ENCODE measurements around the gene COG2. TPM values are rescaled to one million over a fixed set of nuclear protein-coding genes. Genes with fewer than 3 reads are reported as not detected.

The COG2 gene
- total and polyA plus RNA-seq, 2 of the 8 experiments (the other 6 are each of a cell fraction or from before 2014, with no cell fraction given): 10.3 to 36.7 TPM

DNA sequence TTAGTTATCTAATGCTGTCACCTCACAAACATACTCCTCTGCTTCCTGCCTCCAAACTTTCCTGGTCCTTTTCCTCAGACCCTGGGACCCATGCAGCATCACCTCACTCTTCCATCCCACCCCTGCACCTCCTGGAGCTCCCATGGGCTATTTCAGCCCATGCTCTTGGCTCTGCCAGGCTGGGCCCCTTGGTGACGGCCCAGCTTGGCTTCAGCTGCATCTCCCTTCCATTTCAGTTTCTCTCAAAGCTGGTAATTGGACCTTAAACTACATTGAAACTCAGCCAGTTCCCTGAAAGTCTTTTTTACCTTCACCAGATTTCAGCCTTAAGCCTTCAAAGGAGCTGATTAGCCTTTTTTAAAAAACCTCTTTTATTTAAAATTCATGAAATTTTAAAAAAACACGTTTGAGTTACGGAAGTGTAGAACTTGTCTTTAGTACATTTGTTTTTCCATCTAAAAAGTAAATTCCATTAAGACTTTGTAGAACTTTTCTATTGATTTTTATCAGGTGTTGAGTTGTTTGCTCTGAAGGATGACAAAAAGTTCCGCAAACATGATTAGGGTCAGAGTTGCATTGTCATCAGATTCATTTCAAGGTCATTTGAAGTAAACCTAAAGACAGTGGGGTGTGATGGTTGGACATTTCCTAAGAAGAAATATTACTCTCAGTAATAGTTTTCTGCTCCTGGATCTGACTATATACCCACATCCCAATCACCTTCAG, 38.2 kb downstream of the COG2 start:
- Histone ChIP-seq H4K5ac (ENCODE audit: insufficient read length, low read depth, low read length) (no peak overlapping the region), H4K8ac (ENCODE audit: extremely low read depth, insufficient read depth, low read length) (no peak overlapping the region), H2BK15ac (ENCODE audit: low read length) (no peak overlapping the region), H3K4me1 (replicated peaks in 1 of 4; ENCODE audit: control insufficient read depth in 3 of 4, insufficient read depth in 4 of 4, low read length in 3 of 4) (no peaks in the 10 kb centered on the region), H3K79me1 (ENCODE audit: low read depth, low read length) (no peaks in the 10 kb centered on the region), H2BK120ac (replicated peaks; ENCODE audit: low read depth, low read length) (no peak overlapping the region), H3K36me3 (ENCODE audit: control insufficient read depth in 2 of 4, insufficient read depth in 4 of 4, low read length in 3 of 4) (peaks cover 14 to 72% (median 50%) of the 10 kb centered on the region in 4 experiments), H3K27me3 (replicated peaks in 1 of 4; ENCODE audit: control insufficient read depth in 3 of 4, extremely low read depth in 1 of 4, insufficient read depth in 3 of 4, low read length in 3 of 4) (no peaks in the 10 kb centered on the region), H3K9ac (replicated peaks in 1 of 4; ENCODE audit: extremely low read depth in 1 of 4, low read depth in 3 of 4, low read length in 3 of 4) (no peak overlapping the region), H3K4me2 (ENCODE audit: insufficient read depth in 1 of 2, low read depth in 2 of 2, low read length in 2 of 2) (no peak overlapping the region), H2BK5ac (ENCODE audit: low read depth, low read length) (no peak overlapping the region), H3K14ac (ENCODE audit: insufficient read length) (no peak overlapping the region), H3K23me2 (ENCODE audit: low read depth, low read length) (no peaks in the 10 kb centered on the region), H2BK20ac (ENCODE audit: low read length) (no peak overlapping the region), H3K18ac (ENCODE audit: extremely low read depth, low read length) (no peak overlapping the region), H4K91ac (replicated peaks; ENCODE audit: insufficient read length, low read length) (no peak overlapping the region), H2BK12ac (ENCODE audit: low read depth, low read length) (no peak overlapping the region), H2AFZ (ENCODE audit: low read length) (no peak overlapping the region), H3K27ac (ENCODE audit: low read depth, low read length) (no peak overlapping the region), H2AK5ac (ENCODE audit: low read depth, low read length) (no peak overlapping the region), H3K4ac (replicated peaks; ENCODE audit: insufficient read length, low read depth, low read length) (no peak overlapping the region), H3K79me2 (ENCODE audit: control insufficient read depth in 1 of 2, insufficient read depth in 2 of 2, low read length in 2 of 2) (no peaks in the 10 kb centered on the region), H3K4me3 (ENCODE audit: extremely low read depth in 1 of 4, insufficient read depth in 2 of 4, low read depth in 3 of 4, low read length in 4 of 4) (no peak overlapping the region), H3K9me3 (ENCODE audit: insufficient read depth in 2 of 2, low read depth in 1 of 2, low read length in 1 of 2) (no peaks in the 10 kb centered on the region), H3K56ac (replicated peaks; ENCODE audit: insufficient read length, low read depth, low read length) (no peak overlapping the region), H3K23ac (ENCODE audit: insufficient read length) (no peak overlapping the region), H4K20me1 (replicated peaks in 1 of 2; ENCODE audit: control insufficient read depth in 1 of 2, insufficient read depth in 2 of 2, low read length in 2 of 2) (peaks cover 0 to 3% of the 10 kb centered on the region in 2 experiments)
- CTCF ChIA-PET (ENCODE audit: partially characterized antibody): interaction anchor here (0.6 kb wide), 1 partner anchor 38 kb away, joined by 3 read pairs; no protein-coding TSS in a partner anchor
- WGBS, 2 experiments (ENCODE audit: extremely low coverage in 1 of 2, insufficient coverage in 1 of 2, insufficient read length in 1 of 2, insufficient replicate concordance in 2 of 2, low coverage in 1 of 2, low lambda C conversion rate in 2 of 2, missing lambda C conversion rate in 1 of 2): 68% methylated on average over 4 of the region's 4 CpGs; no CpG with 5 or more reads in 1 of the 2 experiments
- FAIRE-seq: no peak
- POLR2A ChIA-PET (ENCODE audit: partially characterized antibody): no interaction called here
- no peak for DNase-seq (ENCODE audit: low read depth in 1 of 2, low spot score in 2 of 2)
- TF ChIP-seq KDM1A (IDR thresholded peaks at IDR 0.05; ENCODE audit: borderline replicate concordance, low read length): no peak
- TF ChIP-seq TCF12 (IDR thresholded peaks at IDR 0.05; ENCODE audit: low read depth, low read length): no peak
- no peak for TF ChIP-seq SRF (IDR thresholded peaks at IDR 0.05; ENCODE audit: low read depth, low read length)
- TF ChIP-seq RNF2 (IDR thresholded peaks at IDR 0.05; ENCODE audit: borderline replicate concordance, low read depth, low read length, missing control alignments, poor library complexity, severe bottlenecking): no peak
- TF ChIP-seq RFX5 (IDR thresholded peaks at IDR 0.05; ENCODE audit: borderline replicate concordance, low read depth, low read length): no peak
- no peak for TF ChIP-seq TEAD4 (IDR thresholded peaks at IDR 0.05; ENCODE audit: low read depth, low read length)
- no peak for TF ChIP-seq ATF3 (IDR thresholded peaks at IDR 0.05; ENCODE audit: insufficient read depth, low read depth, low read length)
- no peak for TF ChIP-seq SP2 (IDR thresholded peaks at IDR 0.05; ENCODE audit: low read length)
- no peak for TF ChIP-seq RAD21 (IDR thresholded peaks at IDR 0.05 in 1 of 2, conservative IDR thresholded peaks at IDR 0.05 in 1 of 2; ENCODE audit: low read depth in 2 of 2, low read length in 2 of 2)
- no peak for TF ChIP-seq CHD2 (IDR thresholded peaks at IDR 0.05; ENCODE audit: low read length)
- no peak for TF ChIP-seq SIN3A (conservative IDR thresholded peaks at IDR 0.05 in 1 of 2, IDR thresholded peaks at IDR 0.05 in 1 of 2; ENCODE audit: low read depth in 1 of 2, low read length in 2 of 2)

Measured in H1 (cell line).